Activated T-cell treated with anti-CD3 and anti-CD28 coated beads for 4 hours (primary cell): Measurements from ENCODE around the gene THTPA.
"Not testable (repeated sequence)": the region's sequence is repeated elsewhere in the genome, so short reads cannot be mapped to it uniquely, and the experiment has no call there.

Source experiments
- DNase-seq: peaks from one replicate; pipeline ENCODE4 v3.0.0-alpha.2; 2020

THTPA gene

GRCh38 chr14:23535943-23536342, 20.1 kb upstream of the THTPA start:
- no peak for DNase-seq

- DNase-seq, result no peak
Measured at GRCh38 chr14:23536494-23536893, 19.6 kb upstream of the THTPA start.

DNA sequence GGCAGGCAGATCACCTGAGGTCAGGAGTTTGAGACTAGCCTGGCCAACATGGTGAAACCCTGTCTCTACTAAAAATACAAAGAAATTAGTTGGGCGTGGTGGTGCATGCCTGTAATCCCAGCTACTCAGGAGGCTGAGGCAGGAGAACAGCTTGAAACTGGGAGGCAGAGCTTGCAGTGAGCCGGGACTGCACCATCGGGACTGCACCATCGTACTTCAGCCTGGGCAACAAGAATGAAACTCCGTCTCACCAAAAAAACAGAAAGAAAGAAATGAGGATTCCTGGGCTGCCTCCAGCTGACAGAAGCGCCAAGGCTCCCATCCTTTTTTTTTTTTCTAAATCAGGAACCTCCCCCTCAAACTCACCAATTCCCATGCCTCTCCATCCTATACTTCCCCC, 19.2 kb upstream of the THTPA start:
- not testable (repeated sequence) for DNase-seq

GRCh38 chr14:23537351-23538049, 18.6 kb upstream of the THTPA start:
- DNase-seq, result no peak

DNA sequence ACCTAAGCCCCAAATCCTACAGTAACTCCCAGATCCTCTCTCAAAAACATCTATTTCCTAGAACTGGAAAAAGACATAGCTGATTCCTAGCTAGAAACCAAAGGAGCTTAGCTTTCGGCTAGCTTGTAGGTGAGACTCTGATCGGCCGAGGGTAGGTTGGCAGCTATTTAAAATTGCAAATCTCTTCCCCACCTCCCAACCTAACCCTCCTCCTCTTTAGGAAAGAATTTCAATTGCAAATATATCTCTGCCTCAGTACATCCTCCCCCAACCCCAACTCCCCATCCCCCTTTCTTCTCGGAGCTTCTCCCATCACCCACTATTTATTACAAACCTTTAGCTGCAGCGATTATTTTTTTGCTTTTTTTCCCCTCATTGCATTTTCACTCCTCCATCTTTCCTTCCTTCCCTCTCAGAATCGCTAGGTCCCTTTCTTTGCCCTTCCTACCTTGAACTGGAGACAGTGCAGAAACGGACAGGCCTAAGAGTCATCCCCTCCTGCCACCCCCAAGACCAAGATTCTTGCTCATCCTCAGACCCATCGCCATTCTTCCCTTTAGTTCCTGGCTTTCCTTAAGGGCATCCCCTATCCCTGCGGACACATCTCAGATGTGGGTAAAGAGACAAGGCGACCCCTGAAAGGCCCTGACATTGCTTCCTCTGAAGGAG, 17.9 kb upstream of the THTPA start:
- no peak for DNase-seq

GRCh38 chr14:23538785-23539184, 17.3 kb upstream of the THTPA start:
- DNase-seq, result no peak

- DNase-seq, result no peak
Measured at GRCh38 chr14:23539248-23540140, 16.6 kb upstream of the THTPA start.

DNA sequence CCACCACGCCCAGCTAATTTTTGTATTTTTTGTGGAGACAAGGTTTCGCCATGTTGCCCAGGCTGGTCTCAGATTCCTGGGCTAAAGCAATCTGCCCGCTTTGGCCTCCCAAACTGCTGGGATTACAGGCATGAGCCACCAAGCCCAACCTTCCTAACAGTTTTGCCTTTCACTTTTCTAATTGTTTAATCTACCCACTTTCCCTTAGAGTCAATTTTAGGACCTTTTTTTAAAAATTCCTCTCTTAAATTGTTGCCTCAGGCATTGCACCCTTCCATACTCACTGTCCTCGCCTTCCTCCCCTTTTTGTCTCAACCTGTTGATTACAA, 16.0 kb upstream of the THTPA start:
- no peak for DNase-seq

DNA sequence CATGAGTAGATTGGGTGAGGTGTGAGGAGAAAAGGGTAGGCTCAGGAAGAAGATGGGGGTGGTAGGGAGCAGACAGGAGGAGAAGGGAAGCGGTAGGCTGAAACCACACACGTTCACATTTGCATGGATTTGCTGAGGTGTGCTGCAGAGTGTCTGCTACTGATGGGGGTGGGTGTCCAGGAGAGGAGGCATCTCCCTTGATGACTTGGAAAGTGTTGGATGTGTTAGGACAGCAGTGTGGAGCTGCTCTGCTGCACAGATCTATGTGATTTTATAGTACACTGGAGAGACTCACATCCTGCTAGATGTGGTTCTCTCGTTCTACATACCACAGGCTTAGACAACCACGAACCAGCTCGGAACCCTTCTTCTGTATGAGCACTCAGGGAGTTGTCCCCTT, 13.8 kb upstream of the THTPA start:
- no peak for DNase-seq

- DNase-seq, result no peak
Measured at GRCh38 chr14:23543403-23543802, 12.7 kb upstream of the THTPA start.

DNA sequence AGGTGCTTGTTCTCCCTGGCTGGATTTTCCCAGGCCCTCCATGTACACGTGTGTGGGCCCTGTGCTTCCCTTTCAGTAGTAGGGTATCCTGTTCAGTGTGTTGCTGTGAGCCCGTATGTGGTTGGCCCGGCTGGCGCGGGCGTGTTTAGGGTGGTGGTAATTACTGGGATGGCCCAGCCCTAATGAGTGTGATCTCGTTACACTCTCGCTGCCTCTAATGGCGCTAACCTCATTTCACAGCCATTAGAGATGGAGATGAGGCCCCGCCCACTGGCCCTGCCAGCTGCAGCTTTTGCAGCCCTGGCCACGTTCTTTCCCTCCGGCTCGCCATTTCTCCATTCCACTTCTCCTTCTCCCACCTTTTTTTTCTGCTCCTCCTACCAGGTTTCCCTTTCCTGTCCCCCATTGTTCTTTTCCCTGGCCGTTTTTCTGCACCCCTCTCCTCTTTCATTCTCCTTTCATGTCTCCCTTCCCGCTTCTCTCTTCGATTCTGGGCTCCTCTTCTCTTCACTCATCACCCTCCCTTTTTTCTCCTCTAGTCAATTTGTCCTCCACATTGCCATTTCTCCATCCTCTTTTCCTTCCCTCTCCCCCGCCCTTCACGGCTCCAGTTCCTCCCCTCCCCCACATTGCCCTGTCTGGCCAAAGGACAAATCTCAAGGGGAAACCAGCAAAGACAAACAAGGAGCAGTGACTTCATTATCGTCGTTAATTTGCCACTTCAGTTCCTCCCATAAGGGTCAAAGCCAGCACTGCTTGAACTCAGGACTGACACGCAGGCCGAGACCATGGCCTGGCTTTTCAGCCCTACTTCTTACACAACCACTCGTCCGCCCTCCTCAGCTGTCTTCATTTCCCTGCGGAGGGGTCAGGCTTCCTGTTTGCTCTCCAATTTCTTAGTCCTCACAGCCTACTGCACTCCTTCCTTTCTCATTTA, 11.3 kb upstream of the THTPA start:
- no peak for DNase-seq

GRCh38 chr14:23545740-23546365, 10.2 kb upstream of the THTPA start:
- DNase-seq, result no peak

GRCh38 chr14:23546450-23547035, 9.5 kb upstream of the THTPA start:
- no peak for DNase-seq

GRCh38 chr14:23547924-23548323, 8.1 kb upstream of the THTPA start:
- DNase-seq, result no peak

DNA sequence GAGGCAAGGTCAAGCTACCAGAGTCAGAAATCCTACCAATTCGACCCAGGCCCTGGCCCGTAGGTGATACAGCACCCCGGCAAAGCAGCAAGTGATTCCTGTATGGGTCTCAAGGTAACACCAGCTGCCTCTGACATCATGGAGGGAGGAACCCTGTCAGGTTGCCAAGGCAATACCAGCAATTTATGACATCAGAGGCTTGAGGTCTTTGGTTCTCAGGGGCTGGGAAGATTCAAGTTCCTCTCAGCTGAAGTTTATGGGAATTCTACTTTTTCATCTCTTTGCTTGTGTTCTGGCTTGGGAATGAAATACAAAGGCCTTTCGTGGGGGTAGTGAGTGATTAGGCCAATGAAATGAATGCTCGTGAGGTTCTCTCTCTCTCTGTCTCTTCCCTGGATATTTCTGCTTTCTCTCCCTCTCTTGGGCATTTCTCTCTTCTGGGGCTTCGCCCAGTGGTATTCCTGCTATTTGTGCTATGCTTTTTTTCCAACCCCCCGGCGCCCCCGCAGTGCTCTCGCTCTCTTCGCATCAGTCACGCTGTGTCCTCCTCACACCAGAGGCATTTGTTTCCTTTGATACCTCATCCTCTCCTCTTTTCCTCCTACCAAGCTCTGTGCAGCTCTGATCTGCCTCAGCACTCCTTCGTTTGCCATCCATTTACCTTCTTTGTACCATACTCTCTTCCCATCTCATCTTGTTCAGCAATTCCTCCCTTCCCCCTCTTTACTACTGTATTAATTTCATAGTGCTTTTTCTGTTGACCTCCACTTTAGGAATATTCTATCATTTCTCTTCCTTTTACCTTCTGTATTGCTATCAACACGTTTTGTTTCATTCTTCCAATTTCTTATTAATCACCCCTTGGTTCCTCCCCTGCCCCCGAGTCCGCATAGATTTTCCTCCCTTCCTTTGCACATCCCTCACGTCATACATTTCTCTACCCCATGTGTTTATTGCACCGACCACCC, 7.4 kb upstream of the THTPA start:
- no peak for DNase-seq

- DNase-seq, result no peak
Measured at GRCh38 chr14:23550131-23550811, 5.8 kb upstream of the THTPA start.

GRCh38 chr14:23550812-23551265, 5.2 kb upstream of the THTPA start:
- DNase-seq, result no peak

DNA sequence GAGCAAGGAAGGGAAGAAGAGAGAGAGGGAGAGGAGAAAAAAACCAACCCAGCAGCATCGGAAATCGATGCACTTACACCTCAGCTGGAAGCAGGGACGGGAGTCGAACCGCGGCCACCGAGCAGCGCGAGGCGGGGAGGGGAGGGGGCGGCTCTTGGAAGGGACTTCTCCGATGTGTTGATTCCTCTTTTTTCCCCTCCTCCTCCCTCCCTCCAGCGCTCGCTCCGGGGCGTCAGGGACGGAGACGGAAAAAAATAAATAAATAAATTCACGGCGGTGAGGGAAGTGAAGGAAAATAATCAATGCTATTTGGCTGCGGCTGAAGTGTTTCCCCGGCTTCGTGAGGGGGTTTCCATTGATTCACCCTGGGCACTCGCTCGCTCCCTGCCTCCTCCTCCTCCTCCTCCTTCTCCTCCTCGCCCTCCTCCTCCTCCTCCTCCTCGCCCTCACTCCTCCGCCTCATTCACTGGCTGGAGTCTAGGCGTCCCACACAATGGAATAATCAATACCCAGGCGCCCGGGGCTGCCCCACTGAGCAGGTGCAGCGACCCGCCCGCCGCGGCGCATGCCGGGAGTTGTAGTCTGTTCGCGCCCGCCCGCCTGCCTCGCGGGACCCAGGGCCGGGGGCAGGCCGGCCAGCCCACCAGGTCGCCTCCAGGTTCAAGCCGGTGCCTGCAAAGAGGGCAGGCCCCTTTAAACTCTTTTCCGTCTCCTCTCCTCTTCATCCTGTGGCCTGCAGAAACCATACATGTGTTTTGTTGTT, 4.6 kb upstream of the THTPA start, which contains the start of gene ZFHX2:
Gene ZFHX2, minus strand, starts transcription at position 500 of the 763 bp plus-strand sequence. CDS start 16,440 bp downstream, outside the sequence.
- DNase-seq, result peak; percentile 84

GRCh38 chr14:23555533-23555881, 564 bp upstream of the THTPA start:
- DNase-seq, result no peak
